NCI-H1930 (cell line): Measurements from ENCODE around the gene ATG9A.

Source experiments
- DNase-seq, 2 experiments: peaks; one replicate each; lab custom pipeline; 2025; lab: John Stamatoyannopoulos, UW

The ATG9A gene

GRCh38 chr2:219220652-219221402, 8.6 kb downstream of the ATG9A start:
- DNase-seq = no peak

GRCh38 chr2:219219784-219220532, 9.5 kb downstream of the ATG9A start:
- DNase-seq = no peak

- DNase-seq = peak; percentile 81 to 84
Observed at GRCh38 chr2:219218732-219219701, 10.4 kb downstream of the ATG9A start, which contains the start of gene ABCB6. TSS of gene ABCB6 (minus strand) at chr2:219218958. CDS start at chr2:219218673, 285 bp downstream.

- peak; percentile 42 to 59 for DNase-seq
Observed at GRCh38 chr2:219218217-219218731, 11.2 kb downstream of the ATG9A start.

- no peak for DNase-seq
Observed at GRCh38 chr2:219216535-219216915, 12.9 kb downstream of the ATG9A start.

- no peak for DNase-seq
Observed at GRCh38 chr2:219215871-219216534, 13.4 kb downstream of the ATG9A start.

- DNase-seq = no peak
Observed at GRCh38 chr2:219214786-219215185, 14.7 kb downstream of the ATG9A start.

- DNase-seq = no peak
Observed at GRCh38 chr2:219214141-219214540, 15.3 kb downstream of the ATG9A start.

- no peak for DNase-seq
Observed at GRCh38 chr2:219213486-219214071, 15.9 kb downstream of the ATG9A start.

GRCh38 chr2:219213026-219213415, 16.4 kb downstream of the ATG9A start:
- no peak for DNase-seq

- no peak for DNase-seq
Observed at GRCh38 chr2:219210886-219211362, 18.5 kb downstream of the ATG9A start.

- DNase-seq = no peak
Observed at GRCh38 chr2:219210196-219210885, 19.1 kb downstream of the ATG9A start.

GRCh38 chr2:219209236-219210195, 19.9 kb downstream of the ATG9A start:
- no peak for DNase-seq

- DNase-seq = no peak
Observed at GRCh38 chr2:219207884-219208740, 21.3 kb downstream of the ATG9A start.

- no peak for DNase-seq
Observed at GRCh38 chr2:219207134-219207883, 22.1 kb downstream of the ATG9A start.

GRCh38 chr2:219206328-219207133, 22.9 kb downstream of the ATG9A start, which contains the start of gene ZFAND2B:
TSS of gene ZFAND2B (plus strand) at chr2:219206782. CDS start at chr2:219206988, 206 bp downstream.
- DNase-seq = peak; percentile 87 to 92
